Lower lobe of right lung (tissue), 2 donors: Measurements from ENCODE around the gene LHB. TPM values are rescaled to one million over a fixed set of nuclear protein-coding genes. Genes with fewer than 3 reads are reported as not detected.
A peak's percentile ranks its signal among the peaks of the same experiment; 100 is the strongest.
"Not testable (repeated sequence)": the region's sequence is repeated elsewhere in the genome, so short reads cannot be mapped to it uniquely, and the experiment has no call there.

Experiments
- ATAC-seq, 2 donors: fragments of 200-7000 bp; cut with Tn5 transposase; one replicate each; pipeline ENCODE4 v1.9.1; 2020 to 2022; ENCODE audit warnings: mild to moderate bottlenecking in 2 of 2, moderate library complexity in 2 of 2
- DNase-seq: peaks from one replicate; pipeline ENCODE4 v3.0.0-alpha.2; 2020
- H3K27ac ChIP-seq: fragments of 200-600 bp; one replicate; pipeline ENCODE4 v1.8.0; 2022
- H3K27me3 ChIP-seq: fragments of 200-600 bp; one replicate; pipeline ENCODE4 v1.8.0; 2022; ENCODE audit warnings: low read depth
- H3K36me3 ChIP-seq: fragments of 200-600 bp; one replicate; pipeline ENCODE4 v1.8.0; 2022; ENCODE audit warnings: mild to moderate bottlenecking
- H3K4me1 ChIP-seq: fragments of 200-600 bp; one replicate; pipeline ENCODE4 v1.8.0; 2022
- H3K4me3 ChIP-seq: fragments of 200-600 bp; one replicate; pipeline ENCODE4 v1.8.0; 2022; ENCODE audit warnings: mild to moderate bottlenecking
- H3K9me3 ChIP-seq: fragments of 200-600 bp; one replicate; pipeline ENCODE4 v1.8.0; 2022
- intact Hi-C: fragments of 100-400 bp; cut with DNase I; formaldehyde crosslinking; loops from one replicate; pipeline ENCODE4 v1.11.0; 2022
- total RNA-seq: library from RNA; stranded (reverse); fragmentation: NEBNext Ultra II Directional; extraction: Animal tissue kit (Norgen Biotek cat#: 25700); gene quantifications from one replicate; pipeline ENCODE4 v1.2.1, GENCODE V29; 2021
- TF ChIP-seq, protein P1 (sequence below): fragments of 200-600 bp; IDR thresholded peaks from one replicate; pipeline ENCODE4 v1.8.0; 2022; ENCODE audit warnings: antibody characterized with exemption, mild to moderate bottlenecking
- donor health status: DM: no; HTN: yes; CAD: no; lungs with severe emphysema.

Gene LHB
- total RNA-seq, 1 donor from 2014 or later, result not detected

DNA sequence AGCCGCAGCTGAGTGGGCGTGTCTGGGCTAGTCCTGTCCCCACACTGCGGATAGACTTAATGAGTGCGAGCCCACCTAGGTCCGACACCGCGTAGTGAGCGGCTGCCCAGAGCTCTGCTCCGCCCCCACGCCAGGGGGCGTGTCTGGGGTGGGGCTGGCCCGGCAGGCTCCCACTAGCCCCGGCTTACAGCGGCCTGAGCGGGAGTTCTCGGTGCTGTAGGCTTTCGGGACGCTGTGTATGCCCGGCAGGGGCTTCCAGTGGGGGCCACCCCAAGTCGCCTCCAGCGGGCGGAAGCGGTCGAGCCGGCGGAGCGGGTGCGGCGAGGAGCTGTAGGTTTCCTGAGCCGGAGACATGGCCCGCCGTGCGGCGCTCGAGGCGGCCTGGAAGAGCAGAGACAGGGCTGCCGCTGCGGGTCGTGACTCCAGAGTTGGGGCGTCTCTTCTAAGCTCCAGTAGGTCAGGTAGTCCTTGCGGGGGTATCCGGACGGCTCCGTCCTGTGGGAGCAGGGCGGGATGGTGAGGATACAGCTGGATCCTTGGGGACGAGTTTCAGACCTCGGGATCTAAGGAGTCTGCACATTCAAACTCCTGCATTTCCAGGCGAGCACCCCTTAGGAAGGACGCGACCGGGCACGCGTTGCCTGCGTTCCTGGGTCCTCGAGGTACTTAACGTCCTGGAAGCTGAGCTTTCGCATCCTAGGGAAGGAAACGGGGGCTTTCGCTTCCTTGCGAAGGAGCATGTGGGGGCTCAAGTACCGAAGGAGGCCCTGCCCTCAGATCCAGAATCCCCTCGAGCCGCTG is 39.4 kb upstream of the LHB start:
- Histone ChIP-seq H3K27ac (no peak overlapping the region), H3K27me3 (peaks cover 21% of the 10 kb centered on the region), H3K4me3 (peak overlapping the region; percentile 71), H3K36me3 (no peaks in the 10 kb centered on the region), H3K9me3 (no peaks in the 10 kb centered on the region), H3K4me1 (peaks cover 25% of the 10 kb centered on the region)
- intact Hi-C loops, result no loop called here
- TF ChIP-seq, protein P1, sequence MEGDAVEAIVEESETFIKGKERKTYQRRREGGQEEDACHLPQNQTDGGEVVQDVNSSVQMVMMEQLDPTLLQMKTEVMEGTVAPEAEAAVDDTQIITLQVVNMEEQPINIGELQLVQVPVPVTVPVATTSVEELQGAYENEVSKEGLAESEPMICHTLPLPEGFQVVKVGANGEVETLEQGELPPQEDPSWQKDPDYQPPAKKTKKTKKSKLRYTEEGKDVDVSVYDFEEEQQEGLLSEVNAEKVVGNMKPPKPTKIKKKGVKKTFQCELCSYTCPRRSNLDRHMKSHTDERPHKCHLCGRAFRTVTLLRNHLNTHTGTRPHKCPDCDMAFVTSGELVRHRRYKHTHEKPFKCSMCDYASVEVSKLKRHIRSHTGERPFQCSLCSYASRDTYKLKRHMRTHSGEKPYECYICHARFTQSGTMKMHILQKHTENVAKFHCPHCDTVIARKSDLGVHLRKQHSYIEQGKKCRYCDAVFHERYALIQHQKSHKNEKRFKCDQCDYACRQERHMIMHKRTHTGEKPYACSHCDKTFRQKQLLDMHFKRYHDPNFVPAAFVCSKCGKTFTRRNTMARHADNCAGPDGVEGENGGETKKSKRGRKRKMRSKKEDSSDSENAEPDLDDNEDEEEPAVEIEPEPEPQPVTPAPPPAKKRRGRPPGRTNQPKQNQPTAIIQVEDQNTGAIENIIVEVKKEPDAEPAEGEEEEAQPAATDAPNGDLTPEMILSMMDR, result peak; percentile 40
- DNase-seq (peak; percentile 70), ATAC-seq (peak; percentile 87 to 90)

DNA sequence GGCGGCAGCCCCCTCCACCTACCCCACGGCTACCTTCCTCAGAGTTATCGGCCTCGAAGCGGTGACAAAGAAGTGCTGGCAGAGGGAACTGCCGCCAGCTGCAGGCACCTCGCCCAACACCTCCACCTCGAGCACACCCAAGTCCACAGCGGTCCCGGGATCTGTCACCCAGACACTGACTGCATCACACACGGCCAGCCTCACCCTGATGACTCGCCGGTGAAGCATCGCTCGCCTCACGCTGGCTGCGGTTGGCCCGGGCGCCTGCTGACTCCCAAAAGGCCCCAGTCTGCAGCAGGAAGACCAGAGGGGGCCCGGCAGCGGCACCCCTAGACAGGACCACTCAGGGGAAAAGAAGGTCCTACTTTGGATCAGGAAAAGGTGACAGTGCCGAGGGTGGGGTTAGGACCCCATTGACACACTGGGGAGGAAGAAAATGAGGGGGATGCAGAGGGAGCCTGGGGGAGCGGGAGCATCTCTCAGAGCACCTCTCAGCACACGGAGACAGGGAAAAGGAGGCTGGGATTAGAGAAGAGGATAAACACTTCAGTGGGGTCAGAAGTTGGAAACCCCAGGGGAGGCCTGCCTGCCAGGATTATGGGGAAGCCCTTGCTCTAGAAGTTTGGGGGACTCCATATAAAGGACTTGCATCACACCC is 33.6 kb upstream of the LHB start:
- intact Hi-C loops, H3K4me1 ChIP-seq, H3K27me3 ChIP-seq, H3K9me3 ChIP-seq, H3K4me3 ChIP-seq, ATAC-seq, H3K36me3 ChIP-seq, H3K27ac ChIP-seq, DNase-seq: not testable (repeated sequence)

DNA sequence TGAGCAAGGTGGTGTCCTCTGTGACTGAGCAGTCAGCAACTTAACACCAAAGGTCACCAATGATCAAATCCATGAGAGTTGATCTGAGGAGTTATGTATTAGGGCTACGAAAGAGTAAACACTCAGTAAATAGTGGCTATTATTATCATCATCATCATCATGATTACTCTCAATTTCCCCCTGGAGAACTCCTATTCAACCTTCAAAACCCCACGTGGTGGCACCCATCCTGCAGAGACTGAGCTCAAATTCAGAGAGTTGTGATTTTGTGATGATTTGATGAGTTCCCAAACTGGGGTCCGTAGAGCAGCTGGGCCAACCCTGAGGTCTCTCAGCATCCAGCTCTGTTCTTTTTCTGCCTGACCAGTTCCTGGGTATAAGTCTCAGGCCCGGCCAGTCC is 32.9 kb upstream of the LHB start:
- ATAC-seq, H3K27me3 ChIP-seq, intact Hi-C loops, DNase-seq, H3K9me3 ChIP-seq, H3K4me3 ChIP-seq, H3K36me3 ChIP-seq, H3K4me1 ChIP-seq, H3K27ac ChIP-seq: not testable (repeated sequence)

DNA sequence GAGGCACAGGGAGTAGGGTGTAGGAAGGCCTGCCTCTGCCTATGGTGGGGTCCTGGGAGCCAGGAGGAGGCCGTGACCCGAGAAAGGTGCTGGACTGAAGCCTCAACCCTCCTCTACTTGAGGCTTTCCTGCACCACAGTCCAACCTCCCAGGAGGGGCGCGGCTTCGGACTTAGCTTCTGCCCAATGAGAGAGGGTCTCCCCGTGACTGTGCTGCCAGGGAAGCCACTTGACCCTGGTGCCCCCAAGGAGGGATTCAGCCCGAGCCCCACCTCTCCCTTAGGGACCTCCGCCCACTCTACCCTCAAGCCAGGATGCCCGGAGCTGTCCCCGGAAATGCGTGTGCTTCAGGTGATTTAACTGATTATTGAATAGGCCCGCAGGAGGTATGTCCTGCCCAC is 32.1 kb upstream of the LHB start, which contains the start of gene CGB8:
Gene CGB8 (minus strand): TSS at position 101 of the 400 bp plus-strand sequence. CDS start 372 bp downstream, outside the sequence.
- intact Hi-C loops, H3K9me3 ChIP-seq, DNase-seq, H3K4me3 ChIP-seq, H3K27me3 ChIP-seq, H3K36me3 ChIP-seq, H3K4me1 ChIP-seq, H3K27ac ChIP-seq, ATAC-seq: not testable (repeated sequence)

DNA sequence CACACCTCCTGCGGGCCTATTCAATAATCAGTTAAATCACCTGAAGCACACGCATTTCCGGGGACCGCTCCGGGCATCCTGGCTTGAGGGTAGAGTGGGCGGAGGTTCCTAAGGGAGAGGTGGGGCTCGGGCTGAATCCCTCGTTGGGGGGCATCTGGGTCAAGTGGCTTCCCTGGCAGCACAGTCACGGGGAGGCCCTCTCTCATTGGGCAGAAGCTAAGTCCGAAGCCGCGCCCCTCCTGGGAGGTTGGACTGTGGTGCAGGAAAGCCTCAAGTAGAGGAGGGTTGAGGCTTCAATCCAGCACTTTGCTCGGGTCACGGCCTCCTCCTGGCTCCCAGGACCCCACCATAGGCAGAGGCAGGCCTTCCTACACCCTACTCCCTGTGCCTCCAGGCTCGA is 26.7 kb upstream of the LHB start, which contains the start of gene CGB5:
Gene CGB5 (plus strand): TSS at position 301 of the 400 bp plus-strand sequence. CDS start 362 bp downstream, outside the sequence.
- H3K4me3 ChIP-seq, ATAC-seq, H3K27me3 ChIP-seq, H3K9me3 ChIP-seq, DNase-seq, H3K36me3 ChIP-seq, H3K27ac ChIP-seq, H3K4me1 ChIP-seq, intact Hi-C loops: not testable (repeated sequence)

DNA sequence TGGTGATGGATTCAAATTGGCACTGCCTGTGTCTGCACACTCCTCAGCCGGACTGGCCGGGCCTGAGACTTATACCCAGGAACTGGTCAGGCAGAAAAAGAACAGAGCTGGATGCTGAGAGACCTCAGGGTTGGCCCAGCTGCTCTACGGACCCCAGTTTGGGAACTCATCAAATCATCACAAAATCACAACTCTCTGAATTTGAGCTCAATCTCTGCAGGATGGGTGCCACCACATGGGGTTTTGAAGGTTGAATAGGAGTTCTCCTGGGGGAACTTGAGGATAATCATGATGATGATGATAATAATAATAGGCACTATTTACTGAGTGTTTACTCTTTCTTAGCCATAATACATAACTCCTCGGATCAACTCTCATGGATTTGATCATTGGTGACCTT is 25.8 kb upstream of the LHB start:
- ATAC-seq, H3K4me3 ChIP-seq, DNase-seq, H3K4me1 ChIP-seq, intact Hi-C loops, H3K9me3 ChIP-seq, H3K27ac ChIP-seq, H3K36me3 ChIP-seq, H3K27me3 ChIP-seq: not testable (repeated sequence)

DNA sequence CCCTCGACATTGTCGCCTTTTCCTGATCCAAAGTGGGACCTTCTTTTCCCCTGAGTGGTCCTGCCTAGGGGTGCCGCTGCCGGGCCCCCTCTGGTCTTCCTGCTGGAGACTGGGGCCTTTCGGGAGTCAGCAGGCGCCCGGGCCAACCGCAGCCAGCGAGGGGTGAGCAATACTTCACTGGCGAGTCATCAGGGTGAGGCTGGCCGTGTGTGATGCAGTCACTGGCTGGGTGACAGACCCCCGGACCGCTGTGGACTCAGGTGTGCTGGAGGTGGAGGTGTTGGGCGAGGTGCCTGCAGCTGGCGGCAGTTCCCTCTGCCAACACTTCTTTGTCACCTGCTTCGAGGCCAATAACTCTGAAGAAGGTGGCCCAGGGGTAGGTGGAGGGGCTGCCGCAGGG is 25.3 kb upstream of the LHB start:
- ATAC-seq (no peak), DNase-seq (no peak)
- H3K36me3 ChIP-seq, result no peaks in the 10 kb centered on the region
- H3K27ac ChIP-seq, result no peak overlapping the region
- H3K4me1 ChIP-seq, result no peaks in the 10 kb centered on the region
- H3K27me3 ChIP-seq, result no peaks in the 10 kb centered on the region
- intact Hi-C loops, result no loop called here
- TF ChIP-seq, protein P1, result no peak
- no peak overlapping the region for H3K4me3 ChIP-seq
- H3K9me3 ChIP-seq, result no peaks in the 10 kb centered on the region

DNA sequence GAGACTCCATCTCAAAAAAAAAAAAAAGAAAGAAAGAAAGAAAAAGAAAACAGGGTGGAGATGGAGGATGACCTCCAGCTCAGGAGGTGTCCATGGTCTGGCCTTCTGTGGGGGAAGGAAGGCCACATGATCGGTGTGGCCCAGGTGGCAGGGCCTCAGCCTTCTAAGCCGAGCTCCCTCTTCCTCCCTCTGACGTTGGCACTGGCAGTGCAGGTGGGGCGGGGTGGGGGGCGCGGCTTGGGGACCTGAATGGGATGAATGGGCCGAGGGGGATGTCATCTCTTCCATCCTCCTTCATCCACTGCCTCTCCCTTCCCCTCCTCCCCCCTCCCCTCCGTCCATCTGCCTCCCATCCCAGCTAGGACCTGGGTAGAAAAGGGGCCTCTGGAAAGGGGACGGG is 22.8 kb upstream of the LHB start:
- ATAC-seq, intact Hi-C loops, H3K9me3 ChIP-seq, DNase-seq, H3K27me3 ChIP-seq, H3K4me1 ChIP-seq, H3K27ac ChIP-seq, H3K36me3 ChIP-seq, H3K4me3 ChIP-seq: not testable (repeated sequence)

DNA sequence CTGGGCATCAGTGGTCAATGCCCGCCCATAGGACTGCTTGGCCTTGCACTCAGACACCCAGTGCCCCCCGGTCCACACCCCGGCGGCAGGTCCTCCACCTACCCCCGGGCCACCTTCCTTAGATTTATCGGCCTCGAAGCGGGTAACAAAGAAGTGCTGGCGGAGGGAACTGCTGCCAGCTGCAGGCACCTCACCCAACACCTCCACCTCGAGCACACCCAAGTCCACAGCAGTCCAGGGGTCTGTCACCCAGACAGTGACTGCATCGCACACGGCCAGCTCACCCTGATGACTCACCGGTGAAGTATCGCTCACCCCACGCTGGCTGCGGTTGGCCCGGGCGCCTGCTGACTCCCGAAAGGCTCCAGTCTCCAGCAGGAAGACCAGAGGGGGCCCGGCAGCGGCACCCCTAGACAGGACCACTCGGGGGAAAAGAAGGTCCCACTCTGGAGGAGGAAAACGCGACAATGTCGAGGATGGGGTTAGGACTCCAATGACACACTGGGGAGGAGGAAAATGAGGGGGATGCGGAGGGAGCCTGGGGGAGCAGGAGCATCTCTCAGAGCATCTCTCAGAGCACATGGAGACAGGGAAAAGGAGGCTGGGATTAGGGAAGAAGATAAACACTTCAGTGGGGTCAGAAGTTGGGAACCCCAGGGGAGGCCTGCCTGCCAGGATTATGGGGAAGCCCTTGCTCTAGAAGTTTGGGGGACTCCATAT is 21.8 kb upstream of the LHB start:
- H3K4me1 ChIP-seq, ATAC-seq, H3K27ac ChIP-seq, DNase-seq, intact Hi-C loops, H3K36me3 ChIP-seq, H3K27me3 ChIP-seq, H3K9me3 ChIP-seq, H3K4me3 ChIP-seq: not testable (repeated sequence)

DNA sequence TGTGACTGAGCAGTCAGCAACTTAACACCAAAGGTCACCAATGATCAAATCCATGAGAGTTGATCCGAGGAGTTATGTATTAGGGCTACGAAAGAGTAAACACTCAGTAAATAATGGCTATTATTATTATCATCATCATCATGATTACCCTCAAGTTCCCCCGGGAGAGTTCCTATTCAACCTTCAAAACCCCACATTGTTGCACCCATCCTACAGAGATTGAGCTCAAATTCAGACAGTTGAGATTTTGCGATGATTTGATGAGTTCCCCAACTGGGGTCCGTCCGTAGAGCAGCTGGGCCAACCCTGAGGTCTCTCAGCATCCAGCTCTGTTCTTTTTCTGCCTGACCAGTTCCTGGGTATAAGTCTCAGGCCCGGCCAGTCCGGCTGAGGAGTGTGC is 21.2 kb upstream of the LHB start:
- DNase-seq, H3K4me3 ChIP-seq, ATAC-seq, H3K4me1 ChIP-seq, intact Hi-C loops, H3K36me3 ChIP-seq, H3K27ac ChIP-seq, H3K9me3 ChIP-seq, H3K27me3 ChIP-seq: not testable (repeated sequence)
